OCI-LY3 (cell line): Measurements from ENCODE around the gene KAT8.

Source experiments
- H2AFZ ChIP-seq: fragments of 200-600, 300-600 bp; shearing (Covaris generic); 2 replicates; pipeline ENCODE4 v1.6.0; 2014; ENCODE audit warnings: antibody characterized with exemption, low read depth, low read length
- H3K27ac ChIP-seq: fragments of 200-600, 300-600 bp; sonication (generic); 2 replicates; pipeline ENCODE4 v1.5.1; 2014; ENCODE audit warnings: mild to moderate bottlenecking, low read length, moderate library complexity, mixed read lengths
- H3K27me3 ChIP-seq: fragments of 200-600, 300-600 bp; sonication (generic); 2 replicates; pipeline ENCODE4 v1.6.1; 2014; ENCODE audit warnings: low read depth, low read length, mixed read lengths
- H3K36me3 ChIP-seq: fragments of 200-600, 300-600 bp; sonication (generic); replicated peaks from 2 replicates; pipeline ENCODE3; 2014; ENCODE audit warnings: low read depth, low read length, mixed read lengths
- H3K4me1 ChIP-seq: fragments of 300-600, 200-600 bp; sonication (generic); 2 replicates; pipeline ENCODE4 v1.6.1; 2014; ENCODE audit warnings: low read length, mixed read lengths
- H3K4me2 ChIP-seq: fragments of 200-600, 300-600 bp; sonication (generic); 2 replicates; pipeline ENCODE4 v1.6.1; 2014; ENCODE audit warnings: low read length, mixed read lengths
- H3K4me3 ChIP-seq: fragments of 300-600, 200-600 bp; sonication (generic); 2 replicates; pipeline ENCODE4 v1.5.1; 2014; ENCODE audit warnings: antibody characterized with exemption, mild to moderate bottlenecking, low read length, moderate library complexity
- H3K79me2 ChIP-seq: fragments of 300-600, 200-600 bp; shearing (Covaris generic); 2 replicates; pipeline ENCODE4 v1.6.1; 2014; ENCODE audit warnings: mild to moderate bottlenecking, low read length, mixed read lengths
- H3K9ac ChIP-seq: fragments of 300-600, 200-600 bp; shearing (Covaris generic); 2 replicates; pipeline ENCODE4 v1.6.0; 2014; ENCODE audit warnings: mild to moderate bottlenecking, low read length, moderate library complexity
- H3K9me3 ChIP-seq: fragments of 200-600, 300-600 bp; shearing (Covaris generic); 2 replicates; pipeline ENCODE4 v1.6.1; 2014; ENCODE audit warnings: low read length, mixed read lengths; ENCODE audit not compliant: insufficient read depth
- H4K20me1 ChIP-seq: fragments of 200-600, 300-600 bp; sonication (generic); 2 replicates; pipeline ENCODE4 v1.6.1; 2016; ENCODE audit warnings: low read length, mixed read lengths; ENCODE audit not compliant: insufficient read depth
- CTCF ChIP-seq: fragments of 200-600, 300-600 bp; sonication (generic); IDR thresholded peaks from 2 replicates; pipeline ENCODE4 v1.5.1; 2014; ENCODE audit warnings: antibody characterized with exemption, low read length, low read depth
- EZH2phosphoT487 ChIP-seq: fragments of 200-600 bp; shearing (Covaris generic); IDR thresholded peaks from 2 replicates; pipeline ENCODE4 v1.6.1; 2018; ENCODE audit warnings: antibody characterized with exemption, mixed run types, low read depth

KAT8 gene

GRCh38 chr16:31090540-31090939 lies 26.9 kb upstream of the KAT8 start:
- H3K27me3 ChIP-seq, result no peaks in the 10 kb centered on the region
- no peaks in the 10 kb centered on the region for H3K9me3 ChIP-seq
- no peak overlapping the region for H3K4me2 ChIP-seq
- H3K79me2 ChIP-seq, result peaks cover 39% of the 10 kb centered on the region
- no peak overlapping the region for H2AFZ ChIP-seq
- no peak overlapping the region for H3K9ac ChIP-seq
- peaks cover 13% of the 10 kb centered on the region for H3K36me3 ChIP-seq
- H4K20me1 ChIP-seq, result peaks cover 4% of the 10 kb centered on the region; the same call in 1 of the 2 replicates
- no peak overlapping the region for H3K4me3 ChIP-seq
- H3K27ac ChIP-seq, result no peak overlapping the region
- H3K4me1 ChIP-seq, result peaks cover 9% of the 10 kb centered on the region
- no peak for TF ChIP-seq EZH2phosphoT487
- TF ChIP-seq CTCF, result no peak

- Histone ChIP-seq H3K79me2 (peaks cover 39% of the 10 kb centered on the region), H2AFZ (no peak overlapping the region), H4K20me1 (0 out of 2 replicates have a peak, but pooled peaks cover 4% of the 10 kb centered on the region), H3K4me3 (no peak overlapping the region), H3K9me3 (no peaks in the 10 kb centered on the region), H3K36me3 (peaks cover 11% of the 10 kb centered on the region), H3K27ac (no peak overlapping the region), H3K4me2 (no peak overlapping the region), H3K9ac (no peak overlapping the region), H3K4me1 (peaks cover 12% of the 10 kb centered on the region), H3K27me3 (no peaks in the 10 kb centered on the region)
- no peak for TF ChIP-seq EZH2phosphoT487
Measured at GRCh38 chr16:31092330-31092729, 25.1 kb upstream of the KAT8 start.

GRCh38 chr16:31093132-31093703 lies 24.2 kb upstream of the KAT8 start:
- H3K36me3 ChIP-seq, result peaks cover 11% of the 10 kb centered on the region
- peak overlapping the region; percentile 85 for H3K9ac ChIP-seq
- 0 out of 2 replicates have a peak, but pooled peaks cover 4% of the 10 kb centered on the region for H4K20me1 ChIP-seq
- peaks cover 39% of the 10 kb centered on the region for H3K79me2 ChIP-seq
- H3K27ac ChIP-seq, result no peak overlapping the region
- no peaks in the 10 kb centered on the region for H3K9me3 ChIP-seq
- peaks cover 12% of the 10 kb centered on the region for H3K4me1 ChIP-seq
- peak overlapping the region; percentile 85 for H3K4me3 ChIP-seq
- no peak overlapping the region for H2AFZ ChIP-seq
- peak overlapping the region; percentile 80 for H3K4me2 ChIP-seq
- TF ChIP-seq CTCF (no peak), EZH2phosphoT487 (no peak)
- no peaks in the 10 kb centered on the region for H3K27me3 ChIP-seq

GRCh38 chr16:31094088-31094423 lies 23.4 kb upstream of the KAT8 start:
- Histone ChIP-seq H3K9ac (peak overlapping the region; percentile 85), H3K4me2 (peak overlapping the region; percentile 80), H3K9me3 (no peaks in the 10 kb centered on the region), H3K79me2 (peaks cover 39% of the 10 kb centered on the region), H3K4me3 (peak overlapping the region; percentile 85), H3K36me3 (peaks cover 11% of the 10 kb centered on the region), H2AFZ (peak overlapping the region; percentile 96; the same call in 1 of the 2 replicates), H3K27me3 (no peaks in the 10 kb centered on the region), H4K20me1 (0 out of 2 replicates have a peak, but pooled peaks cover 4% of the 10 kb centered on the region), H3K4me1 (peaks cover 12% of the 10 kb centered on the region), H3K27ac (peak overlapping the region; percentile 71)
- TF ChIP-seq CTCF (no peak), EZH2phosphoT487 (no peak)
